ENCODE results near the gene NR2F2. TPM values are rescaled to one million over a fixed set of nuclear protein-coding genes. Genes with fewer than 3 reads are reported as not detected.
A peak's percentile ranks its signal among the peaks of the same experiment; 100 is the strongest.

NR2F2 gene
- total RNA-seq, 4 donors from 2014 or later = 3.9 to 14.0 (median 6.5) TPM

DNA sequence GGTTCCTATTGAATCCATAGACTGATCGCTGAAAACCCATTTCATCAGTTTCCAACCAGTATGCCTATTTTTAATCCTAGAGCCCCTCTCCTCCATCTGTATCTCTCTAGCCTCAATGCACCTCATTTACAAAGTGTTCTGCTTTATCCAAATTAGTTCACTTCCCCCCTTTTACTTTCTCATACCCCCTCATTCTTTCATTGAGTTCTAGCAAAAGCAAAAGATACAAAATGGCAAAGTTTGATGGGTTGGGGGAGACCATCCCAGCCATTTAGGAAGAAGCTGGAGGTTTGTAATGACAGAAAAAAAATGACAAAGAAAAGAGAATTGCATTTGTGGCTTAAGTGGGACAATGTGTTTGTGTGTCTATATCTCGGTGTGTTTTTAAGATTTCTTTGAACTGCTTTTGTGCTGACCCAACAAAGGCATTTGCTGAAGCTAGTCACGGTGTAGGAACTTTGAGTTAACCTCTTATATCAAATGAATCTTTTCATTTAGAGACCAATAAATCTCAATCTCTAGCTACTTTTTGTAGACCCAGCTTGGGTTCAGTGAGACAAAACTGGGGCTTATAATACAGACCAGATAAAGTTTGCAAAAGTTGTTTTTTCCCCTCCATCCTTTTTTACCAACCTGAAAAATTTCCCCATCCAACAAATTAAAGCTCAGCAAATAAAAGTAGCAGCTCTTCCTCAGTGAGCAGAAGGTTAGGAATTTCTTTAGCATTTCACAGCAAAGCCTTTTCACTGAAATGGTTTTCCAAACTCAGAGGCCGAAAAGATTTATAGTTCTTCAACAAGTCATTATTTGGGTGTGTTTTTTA lies 18.7 kb downstream of the NR2F2 start:
- H3K4me3 ChIP-seq (ENCODE audit: low read depth, poor library complexity, severe bottlenecking) = no peak overlapping the region
- TF ChIP-seq CTCF (IDR thresholded peaks at IDR 0.05) = no peak
- TF ChIP-seq POLR2A (IDR thresholded peaks at IDR 0.05) = no peak
- intact Hi-C loops (cut with DNase I; ENCODE audit: low total_unique reads) = no loop called here
- 70 to 71% methylated on average over 4 of the region's 4 CpGs for WGBS, 2 donors
- DNase-seq (ENCODE audit: low spot score in 2 of 2) = no peak

- DNase-seq (ENCODE audit: low spot score in 2 of 2) = peak in 1 of 2 donors; percentile 53
- 44 to 49% methylated on average over 7 of the region's 7 CpGs for whole genome bisulfite sequencing, 2 donors
- intact Hi-C loops (cut with DNase I; ENCODE audit: low total_unique reads) = no loop called here
- TF ChIP-seq POLR2A (IDR thresholded peaks at IDR 0.05) = no peak
- no peak overlapping the region for H3K4me3 ChIP-seq (ENCODE audit: low read depth, poor library complexity, severe bottlenecking)
These were observed 19.6 kb downstream of the NR2F2 start for GRCh38 chr15:96349857-96350720.

DNA sequence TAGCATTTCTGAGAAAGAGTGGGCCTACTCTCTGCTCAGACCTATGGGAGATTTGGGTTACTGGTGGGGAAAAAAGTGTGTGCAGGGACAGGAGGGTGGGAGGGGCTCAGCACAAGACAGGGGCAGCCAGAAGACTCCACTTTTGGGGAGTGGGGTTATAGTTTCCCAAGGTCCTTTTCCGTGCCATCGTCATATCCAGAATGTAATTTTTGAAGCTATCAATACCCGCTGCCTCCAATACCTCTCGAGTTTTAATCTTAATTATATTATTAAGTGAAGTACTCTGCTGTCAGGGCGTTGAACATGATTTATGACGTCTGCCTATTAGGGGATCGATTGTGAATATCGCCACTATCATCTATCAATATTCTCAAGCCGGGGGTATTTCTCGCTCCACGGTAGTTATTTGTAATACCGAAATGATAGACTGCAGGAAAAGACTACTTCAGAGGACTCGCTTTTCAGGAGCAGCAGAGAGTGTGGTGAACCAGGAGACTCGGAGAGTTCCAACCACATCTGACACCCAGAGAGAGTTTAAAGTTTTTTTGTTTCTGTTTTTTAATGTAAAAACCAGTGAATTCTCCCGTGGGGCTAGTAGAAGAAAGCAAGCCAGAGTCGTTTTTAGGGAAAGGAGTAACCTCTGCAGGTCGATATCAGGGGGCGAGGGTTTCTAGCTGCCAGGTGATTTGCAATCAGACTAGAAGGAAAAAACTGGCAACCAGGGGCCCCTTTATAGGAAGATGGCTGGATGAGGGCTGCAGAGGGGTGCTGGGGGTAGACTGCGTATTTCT lies 20.6 kb downstream of the NR2F2 start:
- DNase-seq (ENCODE audit: low spot score in 2 of 2) = no peak
- intact Hi-C loops (cut with DNase I; ENCODE audit: low total_unique reads) = no loop called here
- TF ChIP-seq POLR2A (IDR thresholded peaks at IDR 0.05) (no peak), CTCF (IDR thresholded peaks at IDR 0.05) (no peak)
- 77 to 80% methylated on average over 19 of the region's 19 CpGs for WGBS, 2 donors
- H3K4me3 ChIP-seq (ENCODE audit: low read depth, poor library complexity, severe bottlenecking) = no peak overlapping the region

DNA sequence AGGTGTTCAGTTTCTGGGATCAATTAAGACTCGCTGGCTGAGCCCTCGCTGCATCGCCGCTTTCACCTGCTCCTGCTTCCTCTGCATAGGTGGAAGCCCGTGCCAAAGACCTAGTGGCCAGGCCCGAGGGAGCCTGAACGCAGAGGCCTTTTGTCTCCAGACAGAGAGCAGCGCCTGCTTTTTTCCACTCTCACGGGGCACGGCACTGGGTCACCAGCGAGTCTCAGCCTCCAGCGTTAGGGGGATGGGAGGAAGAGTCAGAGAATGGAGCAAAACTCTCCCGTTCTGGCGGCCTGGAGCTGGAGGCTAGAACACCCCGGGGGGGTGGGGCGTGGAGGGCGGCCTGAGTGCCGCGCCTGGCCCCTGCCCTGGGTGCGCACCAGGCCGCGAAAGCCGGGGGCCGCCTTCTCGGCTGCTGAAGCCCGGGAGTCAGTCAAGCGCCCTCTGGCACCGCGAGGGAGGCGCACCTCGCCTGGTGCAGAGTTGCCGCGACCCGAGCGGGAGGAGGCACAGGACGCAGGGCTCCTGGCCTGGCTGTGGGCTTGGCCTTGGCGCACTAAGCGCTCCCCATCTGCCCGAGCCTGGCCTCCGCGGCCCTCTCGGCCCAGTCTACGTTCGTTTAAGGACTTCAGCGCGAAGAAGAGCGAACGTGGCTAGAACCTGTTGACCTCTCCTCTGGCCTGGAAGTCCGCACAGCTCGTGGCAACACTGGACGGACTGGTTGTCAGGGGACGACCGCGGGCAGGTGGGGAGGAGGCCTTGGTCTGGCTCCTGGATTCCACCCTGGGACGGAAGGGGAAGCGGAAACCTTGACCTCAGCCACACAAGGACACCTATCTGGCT lies 21.5 kb downstream of the NR2F2 start:
- no peak for TF ChIP-seq POLR2A (IDR thresholded peaks at IDR 0.05)
- TF ChIP-seq CTCF (IDR thresholded peaks at IDR 0.05) = no peak
- H3K4me3 ChIP-seq (ENCODE audit: low read depth, poor library complexity, severe bottlenecking) = no peak overlapping the region
- WGBS, 2 donors = 77 to 80% methylated on average over 52 to 56 of the region's 56 CpGs

DNA sequence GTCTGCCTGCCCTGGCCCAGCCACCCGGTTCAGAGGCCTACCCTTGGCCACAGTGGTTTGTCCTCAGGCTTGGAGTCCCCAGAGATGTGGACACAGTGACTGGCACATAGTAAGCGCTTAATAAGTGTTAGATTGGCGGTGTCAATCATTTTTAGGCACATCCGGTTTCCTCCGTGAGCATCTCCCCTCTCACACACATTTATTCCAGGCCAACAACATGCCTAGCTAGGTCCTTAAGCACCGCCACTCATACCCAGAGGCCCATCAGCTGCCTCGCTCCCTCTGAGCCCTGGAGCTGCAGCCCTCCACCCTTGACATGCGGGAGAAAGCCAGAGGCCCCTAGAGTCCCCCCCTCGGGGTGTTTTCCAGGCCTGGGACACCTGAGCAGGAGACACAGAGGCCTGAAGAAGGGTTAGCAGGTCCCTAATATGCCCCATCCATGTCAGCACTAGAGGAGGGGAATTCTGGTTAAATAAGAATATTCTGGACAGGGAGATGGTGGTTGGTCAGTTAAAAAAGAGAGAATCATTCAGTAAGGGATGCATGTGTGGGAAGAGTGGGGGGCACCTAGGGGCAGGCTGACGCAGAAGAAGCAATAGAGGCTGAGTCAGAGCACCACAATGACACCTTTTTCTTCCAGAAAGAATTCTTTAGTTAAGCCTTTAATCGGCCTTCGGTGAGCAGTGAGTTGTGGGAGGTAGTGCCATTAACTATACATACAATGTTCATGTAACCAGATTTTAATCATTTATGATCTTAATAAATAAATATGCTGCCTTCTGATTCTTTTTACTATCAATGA lies 22.3 kb downstream of the NR2F2 start:
- intact Hi-C loops (cut with DNase I; ENCODE audit: low total_unique reads) = no loop called here
- no peak overlapping the region for H3K4me3 ChIP-seq (ENCODE audit: low read depth, poor library complexity, severe bottlenecking)

More for the DNA sequence above, 21.5 kb downstream of the NR2F2 start:
- intact Hi-C loops (cut with DNase I; ENCODE audit: low total_unique reads) = no loop called here
- no peak for DNase-seq (ENCODE audit: low spot score in 2 of 2)

More for the DNA sequence above, 22.3 kb downstream of the NR2F2 start:
- 82% methylated on average over 12 of the region's 12 CpGs for WGBS, 2 donors
- DNase-seq (ENCODE audit: low spot score in 2 of 2) = no peak
- TF ChIP-seq CTCF (IDR thresholded peaks at IDR 0.05) (no peak), POLR2A (IDR thresholded peaks at IDR 0.05) (no peak)

Data from lower leg skin (tissue), 4 donors.